ENCODE measurements around the gene PKD1L1. TPM values are rescaled to one million over a fixed set of nuclear protein-coding genes. Genes with fewer than 3 reads are reported as not detected.
A peak's percentile ranks its signal among the peaks of the same experiment; 100 is the strongest.
"Not testable (repeated sequence)": the region's sequence is repeated elsewhere in the genome, so short reads cannot be mapped to it uniquely, and the experiment has no call there.

PKD1L1 gene
- total RNA-seq, 1 donor from 2014 or later, result 0.89 TPM

DNA sequence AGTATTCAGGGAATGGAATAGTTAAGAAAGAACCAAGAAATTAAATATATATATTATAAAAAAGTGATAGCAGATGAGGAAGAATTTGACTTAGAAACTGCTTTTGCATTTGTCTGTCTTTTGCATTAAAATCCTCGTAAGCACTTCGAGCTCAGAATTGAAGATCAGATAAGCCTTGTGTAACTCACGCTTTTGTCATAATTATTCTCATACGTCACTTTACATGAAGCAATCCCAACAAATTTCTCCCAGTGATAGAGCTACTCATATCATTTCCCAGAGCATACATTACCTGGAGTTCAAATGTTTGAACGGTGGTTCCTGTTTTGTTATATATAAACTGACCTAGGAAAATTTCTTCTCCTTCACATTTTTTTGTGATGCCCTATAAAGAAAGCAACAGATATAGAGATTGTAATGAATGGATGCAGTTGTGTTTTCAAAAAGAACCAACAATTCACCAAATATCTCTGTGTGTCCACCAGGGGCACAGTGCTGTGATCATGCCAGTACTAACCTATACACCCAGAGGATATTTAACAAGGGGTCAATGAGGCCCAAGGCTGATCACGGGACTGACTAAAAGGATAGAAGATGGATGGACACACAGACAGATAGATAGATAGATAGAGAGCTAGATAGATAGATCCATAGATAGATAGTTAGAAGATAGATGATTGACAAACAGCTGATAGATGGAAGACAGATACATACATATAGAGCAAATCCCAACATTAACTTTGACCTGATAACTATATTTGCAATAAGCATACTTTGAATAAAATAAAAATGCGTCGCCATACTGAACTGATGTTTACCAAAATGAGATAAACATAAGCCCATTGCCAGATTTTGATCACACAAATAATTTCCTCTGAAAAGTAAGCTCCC, 40.5 kb upstream of the PKD1L1 start:
- Mint-ChIP-seq H3K9me3 (ENCODE audit: low read depth) (peaks cover 4% of the 10 kb centered on the region), H3K27me3 (no peaks in the 10 kb centered on the region), H3K4me1 (ENCODE audit: low read depth) (peaks cover 26% of the 10 kb centered on the region), H3K4me3 (ENCODE audit: low read depth) (no peak overlapping the region), H3K36me3 (ENCODE audit: insufficient read depth) (no peaks in the 10 kb centered on the region), H3K27ac (peak overlapping the region; percentile 79)
- DNase-seq (ENCODE audit: low spot score, unreplicated experiment), result no peak
- TF ChIP-seq, protein P1, sequence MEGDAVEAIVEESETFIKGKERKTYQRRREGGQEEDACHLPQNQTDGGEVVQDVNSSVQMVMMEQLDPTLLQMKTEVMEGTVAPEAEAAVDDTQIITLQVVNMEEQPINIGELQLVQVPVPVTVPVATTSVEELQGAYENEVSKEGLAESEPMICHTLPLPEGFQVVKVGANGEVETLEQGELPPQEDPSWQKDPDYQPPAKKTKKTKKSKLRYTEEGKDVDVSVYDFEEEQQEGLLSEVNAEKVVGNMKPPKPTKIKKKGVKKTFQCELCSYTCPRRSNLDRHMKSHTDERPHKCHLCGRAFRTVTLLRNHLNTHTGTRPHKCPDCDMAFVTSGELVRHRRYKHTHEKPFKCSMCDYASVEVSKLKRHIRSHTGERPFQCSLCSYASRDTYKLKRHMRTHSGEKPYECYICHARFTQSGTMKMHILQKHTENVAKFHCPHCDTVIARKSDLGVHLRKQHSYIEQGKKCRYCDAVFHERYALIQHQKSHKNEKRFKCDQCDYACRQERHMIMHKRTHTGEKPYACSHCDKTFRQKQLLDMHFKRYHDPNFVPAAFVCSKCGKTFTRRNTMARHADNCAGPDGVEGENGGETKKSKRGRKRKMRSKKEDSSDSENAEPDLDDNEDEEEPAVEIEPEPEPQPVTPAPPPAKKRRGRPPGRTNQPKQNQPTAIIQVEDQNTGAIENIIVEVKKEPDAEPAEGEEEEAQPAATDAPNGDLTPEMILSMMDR (IDR thresholded peaks at IDR 0.05; ENCODE audit: unreplicated experiment), result peak; percentile 60

DNA sequence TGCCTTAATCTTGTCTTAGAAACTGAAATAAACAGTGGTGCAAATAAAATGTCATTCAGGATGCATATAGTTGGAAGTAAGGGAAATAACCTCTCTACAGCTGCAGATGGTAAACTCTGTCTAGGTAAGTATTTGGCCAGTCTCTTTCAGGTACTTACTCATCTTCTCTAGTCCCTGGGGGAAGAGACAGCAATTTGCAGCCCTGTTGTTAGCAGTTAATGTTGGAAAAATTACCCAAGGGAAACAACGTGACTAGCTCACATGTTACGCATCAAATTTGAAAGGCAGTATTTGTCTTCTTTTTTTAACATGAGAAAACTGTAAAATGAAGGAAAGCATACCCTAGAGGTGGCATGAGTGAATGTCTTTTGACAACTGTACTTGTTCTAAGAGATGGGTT, 34.3 kb upstream of the PKD1L1 start:
- Mint-ChIP-seq H3K36me3 (ENCODE audit: insufficient read depth) (peaks cover 5% of the 10 kb centered on the region), H3K9me3 (ENCODE audit: low read depth) (no peaks in the 10 kb centered on the region), H3K4me1 (ENCODE audit: low read depth) (peaks cover 9% of the 10 kb centered on the region), H3K27ac (no peak overlapping the region), H3K4me3 (ENCODE audit: low read depth) (no peak overlapping the region), H3K27me3 (no peaks in the 10 kb centered on the region)
- no peak for DNase-seq (ENCODE audit: low spot score, unreplicated experiment)
- TF ChIP-seq, protein P1 (IDR thresholded peaks at IDR 0.05; ENCODE audit: unreplicated experiment), result no peak

DNA sequence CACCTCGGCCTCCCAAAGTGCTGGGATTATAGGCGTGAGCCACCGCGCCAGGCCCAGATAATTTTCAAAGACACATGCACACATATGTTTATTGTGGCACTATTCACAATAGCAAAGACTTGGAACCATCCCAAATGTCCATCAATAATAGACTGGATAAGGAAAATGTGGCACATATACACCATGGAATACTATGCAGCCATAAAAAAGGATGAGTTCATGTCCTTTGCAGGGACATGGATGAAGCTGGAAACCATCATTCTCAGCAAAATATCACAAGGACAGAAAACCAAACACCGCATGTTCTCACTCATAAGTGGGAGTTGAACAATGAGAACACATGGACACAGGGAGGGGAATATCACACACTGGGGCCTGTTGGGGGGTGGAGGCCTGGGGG, 32.4 kb upstream of the PKD1L1 start:
- not testable (repeated sequence) for H3K9me3 Mint-ChIP-seq (ENCODE audit: low read depth); H3K27ac Mint-ChIP-seq; H3K36me3 Mint-ChIP-seq (ENCODE audit: insufficient read depth); H3K27me3 Mint-ChIP-seq; H3K4me3 Mint-ChIP-seq (ENCODE audit: low read depth); DNase-seq (ENCODE audit: low spot score, unreplicated experiment)
- H3K4me1 Mint-ChIP-seq (ENCODE audit: low read depth), result peaks cover 13% of the 10 kb centered on the region

DNA sequence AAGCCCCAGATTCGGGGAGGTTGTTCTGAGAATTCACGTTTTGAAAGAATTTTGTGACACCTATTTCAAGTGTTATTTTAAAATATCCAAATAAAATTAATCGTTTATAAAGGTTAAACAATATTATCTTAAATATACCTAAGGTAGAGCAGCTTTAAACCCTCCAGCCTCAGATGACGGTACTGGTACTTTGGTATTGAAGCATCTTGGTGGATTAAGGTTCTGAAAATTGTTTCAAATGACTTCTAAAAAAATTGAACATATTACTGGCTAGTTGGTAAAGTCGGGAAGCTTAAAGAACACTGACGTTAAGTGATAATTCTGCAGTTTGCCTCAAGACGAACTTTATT, 31.5 kb upstream of the PKD1L1 start:
- H3K9me3 Mint-ChIP-seq (ENCODE audit: low read depth), result no peaks in the 10 kb centered on the region
- DNase-seq (ENCODE audit: low spot score, unreplicated experiment), result no peak
- H3K36me3 Mint-ChIP-seq (ENCODE audit: insufficient read depth), result peaks cover 10% of the 10 kb centered on the region
- peak overlapping the region; percentile 98 for H3K27ac Mint-ChIP-seq
- H3K4me3 Mint-ChIP-seq (ENCODE audit: low read depth), result peak overlapping the region; percentile 90
- peaks cover 13% of the 10 kb centered on the region for H3K4me1 Mint-ChIP-seq (ENCODE audit: low read depth)
- no peaks in the 10 kb centered on the region for H3K27me3 Mint-ChIP-seq
- TF ChIP-seq, protein P1 (IDR thresholded peaks at IDR 0.05; ENCODE audit: unreplicated experiment), result no peak

DNA sequence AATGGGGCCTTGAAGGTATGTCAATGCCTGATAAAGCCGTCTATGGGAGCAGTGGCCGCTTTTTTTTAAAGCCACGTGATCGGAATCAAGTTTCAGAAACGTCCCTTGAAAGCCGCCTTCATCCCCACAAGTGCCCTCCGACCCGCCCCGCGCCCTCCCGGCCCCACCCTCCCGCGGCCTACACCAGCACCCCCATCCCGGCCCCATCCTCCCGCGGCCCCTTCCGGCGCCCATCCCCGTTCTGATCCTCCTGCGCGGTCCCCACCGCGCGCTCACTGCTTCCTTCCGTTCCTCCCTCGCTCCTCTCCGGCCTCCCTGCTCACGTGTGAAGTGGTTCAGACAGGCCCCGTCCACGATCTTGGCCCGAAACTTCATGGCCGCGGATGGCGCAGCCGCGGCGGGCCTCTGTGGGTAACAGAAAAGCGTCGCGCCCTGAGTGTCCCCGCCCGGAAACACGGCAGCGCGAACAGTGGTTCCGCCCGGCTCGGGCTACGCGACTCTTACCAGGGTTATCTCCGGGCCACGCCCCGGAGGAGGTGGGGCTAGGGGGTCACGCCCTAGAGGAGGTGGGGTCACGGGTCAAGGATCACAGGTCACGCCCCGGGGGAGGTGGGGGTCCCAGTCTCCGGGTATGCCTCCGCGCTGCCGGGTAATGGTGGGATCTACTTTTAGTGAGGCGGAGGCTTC, 31.0 kb upstream of the PKD1L1 start, which contains the start of gene HUS1:
HUS1 (minus strand) TSS at position 471 of the 687 bp plus-strand sequence; CDS start at position 375, 96 bp downstream.
- Mint-ChIP-seq H3K36me3 (ENCODE audit: insufficient read depth) (peaks cover 13% of the 10 kb centered on the region), H3K4me1 (ENCODE audit: low read depth) (peaks cover 13% of the 10 kb centered on the region), H3K27me3 (no peaks in the 10 kb centered on the region), H3K27ac (peak within 1 kb of the TSS; percentile 98), H3K9me3 (ENCODE audit: low read depth) (no peaks in the 10 kb centered on the region), H3K4me3 (ENCODE audit: low read depth) (peak within 1 kb of the TSS; percentile 90)
- DNase-seq (ENCODE audit: low spot score, unreplicated experiment), result peak; percentile 73
- TF ChIP-seq, protein P1 (IDR thresholded peaks at IDR 0.05; ENCODE audit: unreplicated experiment), result no peak

All from progenitor cell of endocrine pancreas (in vitro differentiated cells).